WTC11 (cell line): ENCODE results near the gene EBP.

ENCODE experiments used
- ATF1 ChIP-seq: sonication (generic); formaldehyde crosslinking; IDR thresholded peaks from 2 replicates; pipeline ENCODE4 v1.8.1; 2023; ENCODE audit warnings: mild to moderate bottlenecking, moderate library complexity, missing genetic modification reagents
- ESRRA ChIP-seq: sonication (generic); formaldehyde crosslinking; IDR thresholded peaks from 2 replicates; pipeline ENCODE4 v1.8.1; 2022; ENCODE audit warnings: mild to moderate bottlenecking, missing genetic modification reagents, borderline replicate concordance
- NFYB ChIP-seq: sonication (generic); formaldehyde crosslinking; conservative IDR thresholded peaks from 2 replicates; pipeline ENCODE4 v1.8.0; 2022; ENCODE audit warnings: low read depth, missing genetic modification reagents
- NR1H2 ChIP-seq: sonication (generic); formaldehyde crosslinking; IDR thresholded peaks from 2 replicates; pipeline ENCODE4 v1.9.0; 2021; ENCODE audit warnings: mild to moderate bottlenecking, moderate library complexity, missing genetic modification reagents
- SMAD4 ChIP-seq: sonication (generic); formaldehyde crosslinking; IDR thresholded peaks from 2 replicates; pipeline ENCODE4 v1.8.0; 2022; ENCODE audit warnings: mild to moderate bottlenecking, missing genetic modification reagents
- SP1 ChIP-seq: sonication (generic); formaldehyde crosslinking; conservative IDR thresholded peaks from 2 replicates; pipeline ENCODE4 v1.8.1; 2022; ENCODE audit warnings: missing genetic modification reagents
- ZNF423 ChIP-seq: fragments of 250-450 bp; sonication (Bioruptor Pico); IDR thresholded peaks from 2 replicates; pipeline ENCODE4 v2.1.2; 2022; ENCODE audit warnings: mild to moderate bottlenecking, moderate library complexity
- TF ChIP-seq, protein P1 (sequence below): sonication (generic); formaldehyde crosslinking; IDR thresholded peaks from 2 replicates; pipeline ENCODE4 v1.8.0; 2022; ENCODE audit warnings: mild to moderate bottlenecking, missing genetic modification reagents
- TF ChIP-seq, protein P2 (sequence below): fragments of 200-600 bp; IDR thresholded peaks from 2 replicates; pipeline ENCODE4 v1.8.0; 2022; ENCODE audit warnings: antibody characterized with exemption
- TF ChIP-seq, protein P3 (sequence below): sonication (generic); formaldehyde crosslinking; IDR thresholded peaks from 2 replicates; pipeline ENCODE4 v1.8.1; 2023; ENCODE audit warnings: mild to moderate bottlenecking, moderate library complexity, missing genetic modification reagents
- TF ChIP-seq, protein P4 (sequence below): sonication (generic); formaldehyde crosslinking; IDR thresholded peaks from 2 replicates; pipeline ENCODE4 v1.8.0; 2023; ENCODE audit warnings: missing genetic modification reagents
- TF ChIP-seq, protein P5 (sequence below): sonication (generic); formaldehyde crosslinking; IDR thresholded peaks from 2 replicates; pipeline ENCODE4 v1.8.1; 2022; ENCODE audit warnings: low read depth, missing genetic modification reagents, borderline replicate concordance

DNA sequence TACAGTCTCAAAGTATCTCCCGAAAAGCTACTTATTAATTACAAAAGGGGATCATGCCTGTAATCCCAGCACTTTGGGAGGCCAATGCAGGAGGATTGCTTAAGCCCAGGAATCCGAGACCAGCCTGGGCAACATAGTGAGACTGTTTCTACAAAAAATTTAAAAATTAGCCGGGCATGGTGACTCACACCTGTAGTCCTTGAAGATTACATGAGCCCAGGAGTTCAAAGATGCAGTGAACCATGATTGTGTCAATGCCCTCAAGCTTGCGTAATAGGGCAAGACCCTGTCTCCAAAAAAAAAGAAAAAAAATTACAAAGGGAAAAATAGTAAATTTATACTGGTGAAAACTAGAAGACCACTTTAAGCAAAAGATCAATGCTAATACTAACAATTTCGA, 16.1 kb upstream of the EBP start:
- TF ChIP-seq, protein P1, sequence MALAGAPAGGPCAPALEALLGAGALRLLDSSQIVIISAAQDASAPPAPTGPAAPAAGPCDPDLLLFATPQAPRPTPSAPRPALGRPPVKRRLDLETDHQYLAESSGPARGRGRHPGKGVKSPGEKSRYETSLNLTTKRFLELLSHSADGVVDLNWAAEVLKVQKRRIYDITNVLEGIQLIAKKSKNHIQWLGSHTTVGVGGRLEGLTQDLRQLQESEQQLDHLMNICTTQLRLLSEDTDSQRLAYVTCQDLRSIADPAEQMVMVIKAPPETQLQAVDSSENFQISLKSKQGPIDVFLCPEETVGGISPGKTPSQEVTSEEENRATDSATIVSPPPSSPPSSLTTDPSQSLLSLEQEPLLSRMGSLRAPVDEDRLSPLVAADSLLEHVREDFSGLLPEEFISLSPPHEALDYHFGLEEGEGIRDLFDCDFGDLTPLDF (CRISPR knock-in tag): no peak
- TF ChIP-seq NR1H2: no peak
- no peak for TF ChIP-seq SP1 (CRISPR knock-in tag)
- TF ChIP-seq, protein P2, sequence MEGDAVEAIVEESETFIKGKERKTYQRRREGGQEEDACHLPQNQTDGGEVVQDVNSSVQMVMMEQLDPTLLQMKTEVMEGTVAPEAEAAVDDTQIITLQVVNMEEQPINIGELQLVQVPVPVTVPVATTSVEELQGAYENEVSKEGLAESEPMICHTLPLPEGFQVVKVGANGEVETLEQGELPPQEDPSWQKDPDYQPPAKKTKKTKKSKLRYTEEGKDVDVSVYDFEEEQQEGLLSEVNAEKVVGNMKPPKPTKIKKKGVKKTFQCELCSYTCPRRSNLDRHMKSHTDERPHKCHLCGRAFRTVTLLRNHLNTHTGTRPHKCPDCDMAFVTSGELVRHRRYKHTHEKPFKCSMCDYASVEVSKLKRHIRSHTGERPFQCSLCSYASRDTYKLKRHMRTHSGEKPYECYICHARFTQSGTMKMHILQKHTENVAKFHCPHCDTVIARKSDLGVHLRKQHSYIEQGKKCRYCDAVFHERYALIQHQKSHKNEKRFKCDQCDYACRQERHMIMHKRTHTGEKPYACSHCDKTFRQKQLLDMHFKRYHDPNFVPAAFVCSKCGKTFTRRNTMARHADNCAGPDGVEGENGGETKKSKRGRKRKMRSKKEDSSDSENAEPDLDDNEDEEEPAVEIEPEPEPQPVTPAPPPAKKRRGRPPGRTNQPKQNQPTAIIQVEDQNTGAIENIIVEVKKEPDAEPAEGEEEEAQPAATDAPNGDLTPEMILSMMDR: no peak
- TF ChIP-seq, protein P3, sequence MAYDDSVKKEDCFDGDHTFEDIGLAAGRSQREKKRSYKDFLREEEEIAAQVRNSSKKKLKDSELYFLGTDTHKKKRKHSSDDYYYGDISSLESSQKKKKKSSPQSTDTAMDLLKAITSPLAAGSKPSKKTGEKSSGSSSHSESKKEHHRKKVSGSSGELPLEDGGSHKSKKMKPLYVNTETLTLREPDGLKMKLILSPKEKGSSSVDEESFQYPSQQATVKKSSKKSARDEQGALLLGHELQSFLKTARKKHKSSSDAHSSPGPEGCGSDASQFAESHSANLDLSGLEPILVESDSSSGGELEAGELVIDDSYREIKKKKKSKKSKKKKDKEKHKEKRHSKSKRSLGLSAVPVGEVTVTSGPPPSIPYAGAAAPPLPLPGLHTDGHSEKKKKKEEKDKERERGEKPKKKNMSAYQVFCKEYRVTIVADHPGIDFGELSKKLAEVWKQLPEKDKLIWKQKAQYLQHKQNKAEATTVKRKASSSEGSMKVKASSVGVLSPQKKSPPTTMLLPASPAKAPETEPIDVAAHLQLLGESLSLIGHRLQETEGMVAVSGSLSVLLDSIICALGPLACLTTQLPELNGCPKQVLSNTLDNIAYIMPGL: no peak
- no peak for TF ChIP-seq ESRRA (CRISPR knock-in tag)
- no peak for TF ChIP-seq ATF1 (CRISPR knock-in tag)
- no peak for TF ChIP-seq SMAD4 (CRISPR knock-in tag)
- TF ChIP-seq, protein P4, sequence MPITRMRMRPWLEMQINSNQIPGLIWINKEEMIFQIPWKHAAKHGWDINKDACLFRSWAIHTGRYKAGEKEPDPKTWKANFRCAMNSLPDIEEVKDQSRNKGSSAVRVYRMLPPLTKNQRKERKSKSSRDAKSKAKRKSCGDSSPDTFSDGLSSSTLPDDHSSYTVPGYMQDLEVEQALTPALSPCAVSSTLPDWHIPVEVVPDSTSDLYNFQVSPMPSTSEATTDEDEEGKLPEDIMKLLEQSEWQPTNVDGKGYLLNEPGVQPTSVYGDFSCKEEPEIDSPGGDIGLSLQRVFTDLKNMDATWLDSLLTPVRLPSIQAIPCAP: no peak
- no peak for TF ChIP-seq NFYB (CRISPR knock-in tag)
- TF ChIP-seq, protein P5, sequence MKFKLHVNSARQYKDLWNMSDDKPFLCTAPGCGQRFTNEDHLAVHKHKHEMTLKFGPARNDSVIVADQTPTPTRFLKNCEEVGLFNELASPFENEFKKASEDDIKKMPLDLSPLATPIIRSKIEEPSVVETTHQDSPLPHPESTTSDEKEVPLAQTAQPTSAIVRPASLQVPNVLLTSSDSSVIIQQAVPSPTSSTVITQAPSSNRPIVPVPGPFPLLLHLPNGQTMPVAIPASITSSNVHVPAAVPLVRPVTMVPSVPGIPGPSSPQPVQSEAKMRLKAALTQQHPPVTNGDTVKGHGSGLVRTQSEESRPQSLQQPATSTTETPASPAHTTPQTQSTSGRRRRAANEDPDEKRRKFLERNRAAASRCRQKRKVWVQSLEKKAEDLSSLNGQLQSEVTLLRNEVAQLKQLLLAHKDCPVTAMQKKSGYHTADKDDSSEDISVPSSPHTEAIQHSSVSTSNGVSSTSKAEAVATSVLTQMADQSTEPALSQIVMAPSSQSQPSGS (CRISPR knock-in tag): no peak
- no peak for TF ChIP-seq ZNF423 (CRISPR knock-in tag)
